Measurements from ENCODE around the gene ZBTB6. TPM values are rescaled to one million over a fixed set of nuclear protein-coding genes. Genes with fewer than 3 reads are reported as not detected.
A peak's percentile ranks its signal among the peaks of the same experiment; 100 is the strongest.

The ZBTB6 gene
- total RNA-seq = 16.5 and 18.5 TPM in 2 replicates

DNA sequence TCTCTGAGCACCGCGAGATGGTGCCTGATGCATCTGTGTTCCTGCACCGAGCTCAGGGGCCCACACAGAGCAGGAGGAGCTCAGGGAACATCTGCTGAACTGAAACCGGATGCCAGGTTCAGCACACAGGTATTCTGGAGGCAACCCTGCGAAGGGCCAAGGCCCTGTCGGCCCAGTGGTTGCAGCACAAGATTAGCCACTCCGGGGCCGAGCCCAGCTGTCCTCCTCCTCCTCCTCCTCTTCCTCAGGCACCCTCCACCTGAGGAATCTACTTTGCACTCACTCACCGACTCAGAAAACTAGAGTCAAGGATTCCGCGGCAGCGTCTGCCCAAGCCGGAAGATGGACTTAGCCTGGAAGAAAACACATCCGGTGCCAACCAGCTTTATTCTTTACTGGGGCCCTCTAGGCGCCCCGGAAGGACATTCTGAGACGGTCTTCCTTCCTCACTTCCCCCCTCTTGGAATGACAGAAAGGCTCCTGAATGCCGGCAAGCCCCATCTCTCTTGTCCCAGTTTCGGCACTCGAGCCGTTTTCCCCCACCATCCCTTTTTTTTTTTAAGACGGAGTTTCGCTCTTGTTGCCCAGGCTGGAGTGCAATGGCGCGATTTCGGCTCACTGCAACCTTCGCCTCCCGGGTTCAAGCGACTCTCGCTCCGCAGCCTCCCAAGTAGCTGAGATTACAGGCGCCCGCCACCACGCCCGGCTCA is at the start of gene ZBTB6:
Gene ZBTB6 (minus strand): TSS at position 360 of the 710 bp plus-strand sequence. CDS start 1,251 bp downstream, outside the sequence.
- peak; percentile 83 for DNase-seq (ENCODE audit: low read depth)

DNA sequence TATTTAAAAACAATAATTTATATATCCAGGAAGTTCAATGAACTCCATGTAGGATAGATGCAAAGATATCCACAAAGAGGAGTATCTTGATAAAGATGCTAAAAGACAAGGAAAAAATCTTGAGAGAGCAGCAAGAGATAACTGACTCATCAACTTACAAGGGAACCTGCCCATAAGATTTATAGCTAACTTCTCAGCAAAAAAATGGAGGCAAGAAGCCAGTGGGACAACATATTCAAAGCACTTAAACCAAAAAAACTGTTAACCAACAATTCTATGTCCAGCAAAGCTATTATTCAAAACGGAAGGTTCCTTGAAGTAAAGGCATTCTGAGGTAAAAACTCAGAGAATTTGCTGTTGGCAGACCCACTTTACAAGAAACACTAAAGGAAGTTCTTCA is 48.0 kb upstream of the ZBTB6 start:
- DNase-seq (ENCODE audit: low read depth) = no peak

GRCh38 chr9:122955961-122956360 is 42.8 kb upstream of the ZBTB6 start:
- no peak for DNase-seq (ENCODE audit: low read depth)

GRCh38 chr9:122954253-122954691 is 41.1 kb upstream of the ZBTB6 start:
- DNase-seq (ENCODE audit: low read depth) = peak; percentile 85

GRCh38 chr9:122951056-122951455 is 37.9 kb upstream of the ZBTB6 start:
- no peak for DNase-seq (ENCODE audit: low read depth)

GRCh38 chr9:122950263-122950662 is 37.1 kb upstream of the ZBTB6 start:
- DNase-seq (ENCODE audit: low read depth) = no peak

- no peak for DNase-seq (ENCODE audit: low read depth)
Observed at GRCh38 chr9:122949696-122950095, 36.6 kb upstream of the ZBTB6 start.

GRCh38 chr9:122948313-122948712 is 35.2 kb upstream of the ZBTB6 start:
- no peak for DNase-seq (ENCODE audit: low read depth)

DNA sequence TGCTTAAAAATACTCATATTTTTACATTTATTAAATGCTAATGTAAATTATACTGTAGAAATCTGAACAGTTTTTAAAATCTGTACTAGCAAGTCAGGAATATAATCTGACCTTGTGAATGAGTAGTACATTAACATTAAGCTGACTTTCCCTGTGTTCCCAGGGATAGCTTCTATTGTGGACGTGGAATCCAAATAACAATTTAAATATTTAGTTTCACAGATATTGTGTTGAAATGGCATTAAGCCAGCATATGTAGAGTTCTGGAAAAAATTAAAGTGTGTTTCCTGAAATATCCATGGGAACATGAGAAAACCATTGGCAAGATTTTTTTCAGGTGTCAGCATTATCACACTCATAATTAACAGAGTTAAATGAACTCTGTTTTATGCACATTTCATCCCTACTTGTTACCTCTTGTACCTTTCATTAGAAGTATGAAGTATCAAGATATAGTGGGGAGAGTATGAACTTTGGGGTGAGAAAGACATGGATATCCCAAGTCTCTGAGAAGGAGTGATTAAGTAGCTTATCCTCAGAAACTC is 33.4 kb upstream of the ZBTB6 start:
- no peak for DNase-seq (ENCODE audit: low read depth)

- no peak for DNase-seq (ENCODE audit: low read depth)
Observed at GRCh38 chr9:122944960-122945888, 32.1 kb upstream of the ZBTB6 start.

DNA sequence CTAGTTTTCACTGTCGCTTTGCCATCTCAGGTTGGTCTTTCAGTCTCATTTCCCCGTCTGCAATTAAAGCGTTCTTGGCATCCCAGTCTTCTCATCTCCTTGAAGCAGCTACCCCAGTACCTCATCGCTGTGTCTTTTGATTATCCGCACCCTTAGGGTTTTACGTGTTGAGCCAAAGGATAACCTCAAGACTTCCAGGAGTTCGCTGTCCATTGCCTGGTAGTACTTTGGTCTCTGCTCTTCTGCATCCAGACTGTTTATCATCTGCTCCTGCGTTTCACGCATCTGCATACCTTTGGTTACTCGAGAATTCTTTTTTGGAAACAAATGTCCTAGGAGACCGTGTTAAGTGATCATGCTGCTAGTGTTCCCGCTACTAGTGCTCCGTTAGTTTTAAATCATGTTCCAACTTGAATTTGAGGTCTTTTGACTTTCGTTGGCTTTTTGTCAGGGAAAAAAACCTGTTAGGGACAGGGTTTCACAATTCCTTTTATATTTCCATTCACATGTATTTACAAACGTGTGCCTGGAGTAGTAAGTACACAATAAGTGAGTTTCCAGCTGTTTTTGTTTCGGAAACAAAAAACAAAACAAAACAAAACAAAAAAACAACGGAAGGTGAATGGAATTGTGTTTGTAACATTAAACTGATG is 28.6 kb upstream of the ZBTB6 start:
- DNase-seq (ENCODE audit: low read depth) = peak; percentile 63

GRCh38 chr9:122940749-122941581 is 27.8 kb upstream of the ZBTB6 start, which contains the start of gene RABGAP1:
RABGAP1 (plus strand) TSS chr9:122941020; CDS start chr9:122957060, 16,040 bp downstream.
- DNase-seq (ENCODE audit: low read depth) = peak; percentile 96

DNA sequence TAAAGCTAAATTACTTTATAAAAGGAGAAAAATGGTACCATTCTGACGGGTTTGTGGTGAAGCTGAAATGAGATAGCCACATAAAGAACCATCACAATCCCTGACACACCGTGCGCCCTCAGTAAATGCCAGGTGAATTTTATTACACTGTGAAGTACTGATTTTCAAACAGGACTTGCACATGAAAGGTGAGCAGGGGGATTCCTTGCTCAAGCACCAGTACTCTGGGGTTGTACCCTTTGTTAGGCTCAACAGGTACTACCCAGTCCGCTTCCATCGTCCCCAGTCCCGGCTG is 27.3 kb upstream of the ZBTB6 start:
- DNase-seq (ENCODE audit: low read depth) = no peak

- DNase-seq (ENCODE audit: low read depth) = no peak
Observed at GRCh38 chr9:122939601-122940000, 26.5 kb upstream of the ZBTB6 start.

- no peak for DNase-seq (ENCODE audit: low read depth)
Observed at GRCh38 chr9:122936883-122937282, 23.8 kb upstream of the ZBTB6 start.

- no peak for DNase-seq (ENCODE audit: low read depth)
Observed at GRCh38 chr9:122936464-122936863, 23.3 kb upstream of the ZBTB6 start.

DNA sequence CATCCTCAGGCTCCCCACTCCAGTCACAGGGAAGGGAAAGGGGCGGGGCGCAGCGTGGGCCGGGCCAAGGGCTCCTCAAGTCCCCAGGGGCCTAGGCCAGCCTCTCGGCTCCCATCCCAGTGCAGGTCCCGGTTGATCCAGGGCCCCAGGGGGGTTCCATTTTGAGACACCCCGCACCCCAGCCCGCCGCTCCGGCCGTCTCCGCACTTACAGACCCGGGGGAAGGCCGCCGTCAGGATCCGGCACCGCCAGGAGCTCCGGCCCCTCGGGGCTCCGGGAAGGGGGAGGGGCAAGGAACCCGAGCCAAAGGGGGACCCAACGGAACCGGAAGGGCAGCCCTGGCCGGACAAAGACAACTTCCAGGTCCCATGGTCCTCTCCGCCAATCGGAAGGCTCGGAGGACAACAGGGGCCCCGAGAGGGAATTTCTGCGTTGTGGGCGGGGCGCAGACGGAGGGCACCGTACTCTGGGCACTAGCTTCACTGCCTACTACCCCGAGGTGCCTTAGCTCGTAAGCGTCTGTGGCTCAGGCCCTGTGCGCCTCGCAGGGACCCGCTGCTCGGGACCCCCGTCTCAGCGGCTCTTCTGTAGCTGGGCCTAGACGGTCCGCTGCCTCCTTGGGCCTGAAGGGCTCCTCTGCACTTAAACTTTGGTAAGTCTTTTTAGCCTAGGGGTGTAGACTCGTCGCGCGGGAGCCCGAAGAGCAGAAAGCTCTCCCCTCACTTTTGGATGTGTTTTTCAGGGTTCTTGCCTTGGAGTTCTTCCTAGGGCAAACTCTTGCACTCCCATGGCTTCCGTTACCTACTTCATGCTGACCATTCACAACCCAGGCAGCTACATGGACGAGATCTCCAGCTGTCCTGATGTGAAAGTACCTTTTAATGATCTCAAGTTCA is 18.4 kb upstream of the ZBTB6 start, which contains the start of gene ZBTB26:
Gene ZBTB26 (minus strand): TSS at position 287 of the 896 bp plus-strand sequence. CDS start 11,578 bp downstream, outside the sequence.
- DNase-seq (ENCODE audit: low read depth) = peak; percentile 87

- DNase-seq (ENCODE audit: low read depth) = no peak
Observed at GRCh38 chr9:122930541-122931225, 17.6 kb upstream of the ZBTB6 start.

GRCh38 chr9:122929796-122930354 is 16.8 kb upstream of the ZBTB6 start:
- no peak for DNase-seq (ENCODE audit: low read depth)

Measured in renal cortical epithelial cell (primary cell).